HEK293 (cell line): Measurements from ENCODE around the gene CAP2.

Experiments used
- CTCF ChIA-PET: fragments of 350-600 bp; formaldehyde crosslinking; extraction: SDS; loops from one replicate; lab custom pipeline; 2021; ENCODE audit warnings: antibody characterized with exemption; lab: Yijun Ruan, JAX
- POLR2A ChIA-PET: fragments of 300-600 bp; formaldehyde crosslinking; extraction: SDS; loops from one replicate; lab custom pipeline; 2020; ENCODE audit warnings: antibody characterized with exemption, inconsistent platforms; lab: Yijun Ruan, JAX
- H3K27ac ChIP-seq: fragments of 200-500 bp; sonication (Bioruptor generic); 2 replicates; pipeline ENCODE4 v1.5.1; 2014; ENCODE audit warnings: low read depth, low read length, control low read depth, inconsistent platforms; ENCODE audit errors: extremely low read depth
- H3K36me3 ChIP-seq, 2 experiments: fragments of 200-500 bp in 1 of 2; sonication (Bioruptor generic) in 1 of 2; 1 replicate in 1 of 2; 2 replicates in 1 of 2; pipeline ENCODE4 v1.5.1; 2014 to 2017; ENCODE audit warnings: inconsistent platforms in 2 of 2, low read length in 2 of 2; ENCODE audit not compliant: control insufficient read depth in 2 of 2, insufficient read depth in 1 of 2
- H3K4me1 ChIP-seq: fragments of 200-500 bp; sonication (Bioruptor generic); 2 replicates; pipeline ENCODE4 v1.5.1; 2014; ENCODE audit warnings: mild to moderate bottlenecking, low read length, inconsistent platforms; ENCODE audit not compliant: control insufficient read depth, insufficient read depth
- H3K4me3 ChIP-seq: 2 replicates; pipeline ENCODE4 v1.5.1; 2011; ENCODE audit warnings: low read depth, mild to moderate bottlenecking, control low read depth, low read length, moderate library complexity
- H3K9me3 ChIP-seq: fragments of 200-500 bp; sonication (Bioruptor generic); 2 replicates; pipeline ENCODE4 v1.5.1; 2014; ENCODE audit warnings: low read depth, low read length, inconsistent platforms; ENCODE audit not compliant: control insufficient read depth, insufficient read depth
- KLF10 ChIP-seq: fragments of 450-650 bp; IDR thresholded peaks from 2 replicates; pipeline ENCODE4 v1.5.1; 2018; ENCODE audit warnings: missing biosample characterization, mild to moderate bottlenecking, missing genetic modification characterization
- OSR2 ChIP-seq: fragments of 450-650 bp; formaldehyde crosslinking; IDR thresholded peaks from 2 replicates; pipeline ENCODE4 v1.5.1; 2016; ENCODE audit warnings: missing biosample characterization, missing genetic modification characterization
- SP7 ChIP-seq: fragments of 450-650 bp; formaldehyde crosslinking; IDR thresholded peaks from 2 replicates; pipeline ENCODE4 v1.5.1; 2016; ENCODE audit warnings: missing biosample characterization, missing genetic modification characterization
- WT1 ChIP-seq: fragments of 450-650 bp; formaldehyde crosslinking; IDR thresholded peaks from 2 replicates; pipeline ENCODE4 v1.5.1; 2016; ENCODE audit warnings: missing biosample characterization, missing genetic modification characterization
- ZNF24 ChIP-seq: fragments of 450-650 bp; formaldehyde crosslinking; IDR thresholded peaks from 2 replicates; pipeline ENCODE4 v1.5.1; 2016; ENCODE audit warnings: missing biosample characterization, missing genetic modification characterization
- ZNF560 ChIP-seq: fragments of 450-650 bp; formaldehyde crosslinking; IDR thresholded peaks from 2 replicates; pipeline ENCODE4 v1.5.1; 2017; ENCODE audit warnings: missing biosample characterization, missing genetic modification characterization, borderline replicate concordance
- ZNF639 ChIP-seq: fragments of 450-650 bp; formaldehyde crosslinking; IDR thresholded peaks from 2 replicates; pipeline ENCODE4 v1.5.1; 2016; ENCODE audit warnings: missing biosample characterization, missing genetic modification characterization
- ZNF654 ChIP-seq: fragments of 450-650 bp; formaldehyde crosslinking; IDR thresholded peaks from 2 replicates; pipeline ENCODE4 v1.5.1; 2016; ENCODE audit warnings: low read depth, missing biosample characterization, missing genetic modification characterization
- TF ChIP-seq, protein P1 (sequence below): fragments of 450-650 bp; formaldehyde crosslinking; IDR thresholded peaks from 2 replicates; pipeline ENCODE4 v1.5.1; 2017; ENCODE audit warnings: missing biosample characterization, missing genetic modification characterization
- TF ChIP-seq, protein P2 (sequence below): fragments of 450-650 bp; formaldehyde crosslinking; IDR thresholded peaks from 2 replicates; pipeline ENCODE4 v1.5.1; 2016; ENCODE audit warnings: missing biosample characterization, missing genetic modification characterization
- TF ChIP-seq, protein P3 (sequence below): fragments of 450-650 bp; formaldehyde crosslinking; IDR thresholded peaks from 2 replicates; pipeline ENCODE4 v1.5.1; 2017; ENCODE audit warnings: missing biosample characterization, missing genetic modification characterization

Gene CAP2

DNA sequence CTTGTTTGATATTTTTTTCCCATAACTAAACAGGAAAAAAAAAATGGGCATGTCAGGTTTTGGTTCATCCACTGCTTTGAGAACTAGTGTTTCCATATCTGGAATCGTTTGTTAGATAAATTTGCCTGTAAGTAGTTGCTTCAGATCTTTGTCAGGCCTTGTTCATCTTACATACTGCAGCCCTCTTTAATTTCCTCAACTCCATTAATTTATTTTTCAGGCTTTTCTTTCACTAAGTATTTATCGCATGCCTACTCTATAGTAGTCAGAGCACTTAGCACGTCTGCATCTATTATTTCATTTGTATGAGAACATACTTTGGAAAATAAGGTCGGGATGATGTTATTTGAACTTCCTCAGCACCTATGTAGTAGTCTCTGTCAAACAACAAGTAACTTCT, 80.9 kb downstream of the CAP2 start:
- ChIA-PET CTCF (no interaction called here), POLR2A (interaction anchor here (0.6 kb wide), 1 partner anchor 56 kb away, joined by 3 read pairs; no protein-coding TSS in a partner anchor)
- Histone ChIP-seq H3K27ac (no peak overlapping the region), H3K9me3 (no peaks in the 10 kb centered on the region), H3K36me3 (no peaks in the 10 kb centered on the region), H3K4me3 (no peak overlapping the region), H3K4me1 (peaks cover 30% of the 10 kb centered on the region)
- TF ChIP-seq, protein P1, sequence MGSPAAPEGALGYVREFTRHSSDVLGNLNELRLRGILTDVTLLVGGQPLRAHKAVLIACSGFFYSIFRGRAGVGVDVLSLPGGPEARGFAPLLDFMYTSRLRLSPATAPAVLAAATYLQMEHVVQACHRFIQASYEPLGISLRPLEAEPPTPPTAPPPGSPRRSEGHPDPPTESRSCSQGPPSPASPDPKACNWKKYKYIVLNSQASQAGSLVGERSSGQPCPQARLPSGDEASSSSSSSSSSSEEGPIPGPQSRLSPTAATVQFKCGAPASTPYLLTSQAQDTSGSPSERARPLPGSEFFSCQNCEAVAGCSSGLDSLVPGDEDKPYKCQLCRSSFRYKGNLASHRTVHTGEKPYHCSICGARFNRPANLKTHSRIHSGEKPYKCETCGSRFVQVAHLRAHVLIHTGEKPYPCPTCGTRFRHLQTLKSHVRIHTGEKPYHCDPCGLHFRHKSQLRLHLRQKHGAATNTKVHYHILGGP (tag by site-specific recombination), result no peak
- TF ChIP-seq, protein P2, sequence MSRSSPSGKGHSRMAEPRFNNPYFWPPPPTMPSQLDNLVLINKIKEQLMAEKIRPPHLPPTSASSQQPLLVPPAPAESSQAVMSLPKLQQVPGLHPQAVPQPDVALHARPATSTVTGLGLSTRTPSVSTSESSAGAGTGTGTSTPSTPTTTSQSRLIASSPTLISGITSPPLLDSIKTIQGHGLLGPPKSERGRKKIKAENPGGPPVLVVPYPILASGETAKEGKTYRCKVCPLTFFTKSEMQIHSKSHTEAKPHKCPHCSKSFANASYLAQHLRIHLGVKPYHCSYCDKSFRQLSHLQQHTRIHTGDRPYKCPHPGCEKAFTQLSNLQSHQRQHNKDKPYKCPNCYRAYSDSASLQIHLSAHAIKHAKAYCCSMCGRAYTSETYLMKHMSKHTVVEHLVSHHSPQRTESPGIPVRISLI (tag by site-specific recombination), result peak; percentile 39; the same call in 1 of the 2 replicates

- POLR2A ChIA-PET, result no interaction called here
- Histone ChIP-seq H3K36me3 (no peaks in the 10 kb centered on the region), H3K4me1 (peaks cover 30% of the 10 kb centered on the region), H3K4me3 (no peak overlapping the region), H3K9me3 (no peaks in the 10 kb centered on the region), H3K27ac (no peak overlapping the region)
- TF ChIP-seq SP7 (tag by site-specific recombination) (peak; percentile 49; the same call in 1 of the 2 replicates), ZNF560 (tag by site-specific recombination) (no peak), WT1 (peak; percentile 63; the same call in 1 of the 2 replicates), OSR2 (tag by site-specific recombination) (peak; percentile 14; the same call in 1 of the 2 replicates)
- TF ChIP-seq, protein P3, sequence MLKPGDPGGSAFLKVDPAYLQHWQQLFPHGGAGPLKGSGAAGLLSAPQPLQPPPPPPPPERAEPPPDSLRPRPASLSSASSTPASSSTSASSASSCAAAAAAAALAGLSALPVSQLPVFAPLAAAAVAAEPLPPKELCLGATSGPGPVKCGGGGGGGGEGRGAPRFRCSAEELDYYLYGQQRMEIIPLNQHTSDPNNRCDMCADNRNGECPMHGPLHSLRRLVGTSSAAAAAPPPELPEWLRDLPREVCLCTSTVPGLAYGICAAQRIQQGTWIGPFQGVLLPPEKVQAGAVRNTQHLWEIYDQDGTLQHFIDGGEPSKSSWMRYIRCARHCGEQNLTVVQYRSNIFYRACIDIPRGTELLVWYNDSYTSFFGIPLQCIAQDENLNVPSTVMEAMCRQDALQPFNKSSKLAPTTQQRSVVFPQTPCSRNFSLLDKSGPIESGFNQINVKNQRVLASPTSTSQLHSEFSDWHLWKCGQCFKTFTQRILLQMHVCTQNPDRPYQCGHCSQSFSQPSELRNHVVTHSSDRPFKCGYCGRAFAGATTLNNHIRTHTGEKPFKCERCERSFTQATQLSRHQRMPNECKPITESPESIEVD (tag by site-specific recombination), result peak; percentile 53; the same call in 1 of the 2 replicates
- CTCF ChIA-PET, result no interaction called here
Measured at GRCh38 chr6:17475606-17476244, 82.3 kb downstream of the CAP2 start.

DNA sequence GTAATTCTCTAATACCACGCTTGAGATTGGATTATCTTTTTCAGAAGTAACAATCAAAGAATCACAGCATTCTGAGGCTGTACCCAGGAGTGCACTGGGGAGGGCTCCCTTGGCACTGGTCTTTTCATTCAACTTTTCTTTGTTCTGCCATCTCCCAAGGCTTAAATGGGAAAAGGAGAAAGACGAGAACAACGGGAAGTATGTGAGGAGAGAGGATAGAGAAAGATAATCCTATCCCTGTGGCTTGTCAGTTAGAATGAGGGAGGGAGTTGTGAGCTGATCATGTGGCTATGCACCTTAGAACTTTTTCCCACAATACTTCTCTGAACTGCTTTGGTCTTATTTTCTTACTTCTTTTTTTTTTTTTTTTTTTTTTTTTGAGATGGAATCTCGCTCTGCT, 83.1 kb downstream of the CAP2 start:
- TF ChIP-seq, protein P2 (tag by site-specific recombination), result 0 out of 2 replicates have a peak, but pooled peaks have one; percentile 21
- TF ChIP-seq ZNF654 (tag by site-specific recombination), result no peak
- H3K9me3 ChIP-seq, result no peaks in the 10 kb centered on the region
- no peaks in the 10 kb centered on the region for H3K36me3 ChIP-seq
- ChIA-PET CTCF (interaction anchor here (1.0 kb wide), 1 partner anchor 108 kb away, joined by 3 read pairs; no protein-coding TSS in a partner anchor), POLR2A (no interaction called here)
- H3K27ac ChIP-seq, result no peak overlapping the region
- peaks cover 30% of the 10 kb centered on the region for H3K4me1 ChIP-seq
- no peak overlapping the region for H3K4me3 ChIP-seq

DNA sequence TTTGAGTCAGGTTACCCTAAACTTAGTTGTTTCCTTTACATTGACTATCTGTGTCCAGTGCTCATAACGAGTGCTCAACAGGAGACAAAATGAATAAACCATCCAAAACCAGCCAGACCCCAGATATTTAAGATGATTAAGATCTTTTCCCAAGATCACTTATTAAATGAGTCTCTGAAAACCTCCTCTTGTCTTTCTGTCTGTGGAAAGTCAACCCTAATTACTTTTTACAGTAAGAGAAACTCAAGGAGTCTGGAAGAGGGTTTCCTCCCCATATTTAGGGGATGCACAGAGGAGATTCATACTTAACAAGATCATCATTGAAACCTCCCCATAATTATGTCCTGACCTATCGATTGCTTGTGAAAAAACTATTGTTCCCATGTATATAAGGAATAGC, 84.0 kb downstream of the CAP2 start:
- no peak overlapping the region for H3K27ac ChIP-seq
- H3K4me3 ChIP-seq, result no peak overlapping the region
- no peak for TF ChIP-seq ZNF24
- TF ChIP-seq KLF10 (tag by site-specific recombination), result no peak
- no peak for TF ChIP-seq OSR2 (tag by site-specific recombination)
- TF ChIP-seq ZNF639 (tag by site-specific recombination), result no peak
- ChIA-PET POLR2A (no interaction called here), CTCF (no interaction called here)
- H3K36me3 ChIP-seq, result no peaks in the 10 kb centered on the region
- peaks cover 28% of the 10 kb centered on the region for H3K4me1 ChIP-seq
- H3K9me3 ChIP-seq, result no peaks in the 10 kb centered on the region
